Kidney tubule cell (primary cell): ENCODE measurements around the gene FKBP1B.
A peak's percentile ranks its signal among the peaks of the same experiment; 100 is the strongest.
"Not testable (repeated sequence)": the region's sequence is repeated elsewhere in the genome, so short reads cannot be mapped to it uniquely, and the experiment has no call there.

ENCODE experiments used
- DNase-seq: peaks from one replicate; pipeline ENCODE4 v3.0.0-alpha.2; 2018; ENCODE audit warnings: low spot score

FKBP1B gene

GRCh38 chr2:24058564-24059271 is 9.2 kb downstream of the FKBP1B start:
- no peak for DNase-seq

- no peak for DNase-seq
These were observed 15.8 kb downstream of the FKBP1B start for GRCh38 chr2:24065341-24065740.

GRCh38 chr2:24072259-24072658 is 22.7 kb downstream of the FKBP1B start:
- no peak for DNase-seq

GRCh38 chr2:24073816-24074215 is 24.3 kb downstream of the FKBP1B start:
- no peak for DNase-seq

GRCh38 chr2:24075259-24075658 is 25.7 kb downstream of the FKBP1B start:
- no peak for DNase-seq

- DNase-seq: peak; percentile 100
These were observed 26.6 kb downstream of the FKBP1B start, which contains the start of gene SF3B6 for GRCh38 chr2:24075915-24076848. Gene SF3B6, minus strand, starts transcription at chr2:24076326. Its CDS starts 97 bp downstream, at chr2:24076229.

GRCh38 chr2:24076849-24077534 is 27.5 kb downstream of the FKBP1B start:
- DNase-seq: peak; percentile 42

- no peak for DNase-seq
These were observed 28.0 kb downstream of the FKBP1B start for GRCh38 chr2:24077535-24077877.

GRCh38 chr2:24077879-24078278 is 28.3 kb downstream of the FKBP1B start:
- DNase-seq: no peak

- DNase-seq: no peak
These were observed 31.2 kb downstream of the FKBP1B start for GRCh38 chr2:24080701-24081100.

GRCh38 chr2:24082787-24083566 is 33.4 kb downstream of the FKBP1B start:
- DNase-seq: no peak

- DNase-seq: peak; percentile 92
These were observed 34.2 kb downstream of the FKBP1B start for GRCh38 chr2:24083567-24084385.

GRCh38 chr2:24084386-24085199 is 35.1 kb downstream of the FKBP1B start, which contains the start of gene TP53I3:
Gene TP53I3, minus strand, starts transcription at chr2:24084834. Its CDS starts 508 bp downstream, at chr2:24084326.
- peak; percentile 92 for DNase-seq

GRCh38 chr2:24085200-24085489 is 35.6 kb downstream of the FKBP1B start:
- DNase-seq: no peak

- DNase-seq: no peak
These were observed 36.7 kb downstream of the FKBP1B start for GRCh38 chr2:24086241-24086640.

- DNase-seq: no peak
These were observed 37.5 kb downstream of the FKBP1B start for GRCh38 chr2:24087032-24087431.

- no peak for DNase-seq
These were observed 39.3 kb downstream of the FKBP1B start for GRCh38 chr2:24088821-24089359.

GRCh38 chr2:24093270-24093669 is 43.7 kb downstream of the FKBP1B start:
- DNase-seq: not testable (repeated sequence)

- not testable (repeated sequence) for DNase-seq
These were observed 45.7 kb downstream of the FKBP1B start for GRCh38 chr2:24095171-24095677.

- DNase-seq: not testable (repeated sequence)
These were observed 51.2 kb downstream of the FKBP1B start for GRCh38 chr2:24100732-24101131.
